RWPE1 (cell line): ENCODE results near the gene COX20.

Source experiments
- CTCF ChIA-PET: fragments of 350-600 bp; sonication (Branson Sonifier 250); formaldehyde crosslinking; extraction: SDS; loops from one replicate; lab custom pipeline; 2021; lab: Yijun Ruan, JAX
- POLR2A ChIA-PET: fragments of 400-600 bp; formaldehyde crosslinking; extraction: SDS; loops from one replicate; lab custom pipeline; 2020; ENCODE audit warnings: antibody characterized with exemption; ENCODE audit not compliant: low non-redundant PET; lab: Yijun Ruan, JAX
- DNase-seq: peaks from one replicate; pipeline ENCODE4 v3.0.0; 2012; ENCODE audit warnings: low spot score
- H3K27ac ChIP-seq: fragments of 450-650 bp; 2 replicates; pipeline ENCODE4 v1.5.1; 2017
- TF ChIP-seq, protein P1 (sequence below): fragments of 450-650 bp; conservative IDR thresholded peaks from 2 replicates; pipeline ENCODE4 v1.5.1; 2017; ENCODE audit warnings: low read depth, mild to moderate bottlenecking

Gene COX20

DNA sequence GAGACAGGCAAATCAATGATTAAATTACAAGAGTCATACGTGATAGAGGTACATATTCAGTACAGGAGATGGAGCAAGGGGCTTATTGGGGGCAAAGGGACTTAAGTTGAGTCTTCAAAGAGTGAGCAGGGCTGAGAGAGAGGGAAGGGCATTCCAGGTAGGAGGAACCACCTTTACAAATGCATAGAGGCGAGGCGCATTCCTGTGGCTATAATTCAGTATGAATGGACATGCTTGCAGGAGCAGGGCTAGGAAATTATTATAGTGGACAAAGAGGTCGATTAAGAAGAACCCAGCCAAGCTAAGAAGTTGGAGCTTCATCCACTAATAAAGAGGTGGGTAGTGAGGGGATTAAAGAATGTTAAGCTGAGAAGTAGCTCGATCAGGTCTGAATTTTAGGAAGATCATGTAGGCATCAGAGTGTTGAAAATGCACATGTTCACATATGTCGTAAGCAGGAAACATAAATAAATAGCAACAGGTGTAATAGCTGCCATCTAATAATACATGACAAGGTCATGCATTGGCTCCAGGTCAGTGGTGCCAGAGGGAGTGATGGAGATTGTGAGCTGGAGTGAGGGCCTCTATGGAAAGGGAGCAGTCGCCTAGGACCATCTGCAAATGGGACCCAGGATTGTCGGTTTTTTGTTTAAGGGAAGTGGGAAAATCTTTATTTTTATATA is 40.9 kb downstream of the COX20 start:
- ChIA-PET CTCF (no interaction called here), POLR2A (no interaction called here)
- TF ChIP-seq, protein P1, sequence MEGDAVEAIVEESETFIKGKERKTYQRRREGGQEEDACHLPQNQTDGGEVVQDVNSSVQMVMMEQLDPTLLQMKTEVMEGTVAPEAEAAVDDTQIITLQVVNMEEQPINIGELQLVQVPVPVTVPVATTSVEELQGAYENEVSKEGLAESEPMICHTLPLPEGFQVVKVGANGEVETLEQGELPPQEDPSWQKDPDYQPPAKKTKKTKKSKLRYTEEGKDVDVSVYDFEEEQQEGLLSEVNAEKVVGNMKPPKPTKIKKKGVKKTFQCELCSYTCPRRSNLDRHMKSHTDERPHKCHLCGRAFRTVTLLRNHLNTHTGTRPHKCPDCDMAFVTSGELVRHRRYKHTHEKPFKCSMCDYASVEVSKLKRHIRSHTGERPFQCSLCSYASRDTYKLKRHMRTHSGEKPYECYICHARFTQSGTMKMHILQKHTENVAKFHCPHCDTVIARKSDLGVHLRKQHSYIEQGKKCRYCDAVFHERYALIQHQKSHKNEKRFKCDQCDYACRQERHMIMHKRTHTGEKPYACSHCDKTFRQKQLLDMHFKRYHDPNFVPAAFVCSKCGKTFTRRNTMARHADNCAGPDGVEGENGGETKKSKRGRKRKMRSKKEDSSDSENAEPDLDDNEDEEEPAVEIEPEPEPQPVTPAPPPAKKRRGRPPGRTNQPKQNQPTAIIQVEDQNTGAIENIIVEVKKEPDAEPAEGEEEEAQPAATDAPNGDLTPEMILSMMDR = no peak
- H3K27ac ChIP-seq = no peak overlapping the region
- DNase-seq = no peak

- CTCF ChIA-PET = interaction anchor here (0.5 to 0.7 kb wide), 3 partner anchors 16 to 1499 kb away, joined by 3 to 7 read pairs (median 5); no protein-coding TSS in a partner anchor
- POLR2A ChIA-PET = no interaction called here
- no peak overlapping the region for H3K27ac ChIP-seq
- TF ChIP-seq, protein P1 = no peak
- DNase-seq = no peak
Measured at GRCh38 chr1:244878681-244879080, 43.2 kb downstream of the COX20 start.

- H3K27ac ChIP-seq = no peak overlapping the region
- CTCF ChIA-PET = no interaction called here
- DNase-seq = no peak
- POLR2A ChIA-PET = no interaction called here
- TF ChIP-seq, protein P1 = no peak
Measured at GRCh38 chr1:244881552-244882280, 46.3 kb downstream of the COX20 start.

GRCh38 chr1:244887281-244887680 is 51.8 kb downstream of the COX20 start:
- DNase-seq = no peak
- ChIA-PET POLR2A (interaction anchor here (0.7 kb wide), 1 partner anchor 45 kb away, joined by 8 read pairs; no protein-coding TSS in a partner anchor), CTCF (no interaction called here)
- no peak overlapping the region for H3K27ac ChIP-seq
- TF ChIP-seq, protein P1 = no peak

- no peak overlapping the region for H3K27ac ChIP-seq
- no peak for DNase-seq
- POLR2A ChIA-PET = no interaction called here
- TF ChIP-seq, protein P1 = no peak
- CTCF ChIA-PET = interaction anchor here (0.6 kb wide), 2 partner anchors 78 to 243 kb away, joined by 3 to 6 read pairs; no protein-coding TSS in a partner anchor
Measured at GRCh38 chr1:244893836-244894235, 58.4 kb downstream of the COX20 start.
